Measurements from ENCODE around the gene PTGIS.

DNA sequence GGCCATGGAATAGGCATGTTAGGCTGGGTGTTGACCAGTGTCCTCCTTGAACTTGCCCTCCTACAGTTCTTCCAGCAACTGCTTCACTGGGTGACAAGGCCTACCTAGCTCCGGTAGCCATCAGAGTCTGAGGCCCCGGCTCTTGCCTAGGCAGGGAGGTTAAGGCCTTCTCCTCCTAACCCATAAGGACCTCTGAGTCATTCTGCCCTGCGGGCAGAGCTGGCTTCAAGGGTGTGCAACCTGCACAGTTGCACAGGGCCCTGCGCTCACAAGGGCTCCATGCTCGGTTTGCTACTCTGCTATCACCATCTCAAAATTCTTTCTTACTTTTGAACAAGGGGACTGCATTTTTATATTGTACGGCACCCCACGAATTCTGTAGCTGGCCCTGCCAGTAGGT, 103.4 kb downstream of the PTGIS start:
- TF ChIP-seq POLR2A (IDR thresholded peaks at IDR 0.05) (no peak), CTCF (IDR thresholded peaks at IDR 0.05) (no peak)

Measured in right lobe of liver (tissue), 4 donors.